OCI-LY7 (cell line): Measurements from ENCODE around the gene MIR17HG. TPM values are rescaled to one million over a fixed set of nuclear protein-coding genes. Genes with fewer than 3 reads are reported as not detected.
A peak's percentile ranks its signal among the peaks of the same experiment; 100 is the strongest.

Experiments
- BruUV-seq: library from RNA; stranded (reverse); fragments of 400-500 nt; replicated peaks from 2 replicates; lab custom pipeline; 2021; lab: Mats Ljungman, UMichigan
- CTCF ChIA-PET: fragments of 300-600 bp; sonication (Branson Sonifier 250); formaldehyde crosslinking; loops from one replicate; lab custom pipeline; 2022; ENCODE audit warnings: antibody characterized with exemption; ENCODE audit not compliant: unreplicated experiment; lab: Charles Lee
- POLR2A ChIA-PET: fragments of 300-600 bp; sonication (Branson Sonifier 250); formaldehyde crosslinking; loops from one replicate; lab custom pipeline; 2022; ENCODE audit warnings: antibody characterized with exemption; lab: Charles Lee
- DNase-seq: peaks from one replicate; pipeline ENCODE4 v3.0.0-alpha.2; 2015; ENCODE audit warnings: low spot score
- H2AFZ ChIP-seq: fragments of 200-600 bp; sonication (generic), shearing (Covaris generic); 2 replicates; pipeline ENCODE4 v1.6.1; 2014; ENCODE audit warnings: mild to moderate bottlenecking, antibody characterized with exemption, low read length, moderate library complexity
- H3K27ac ChIP-seq: fragments of 200-600 bp; sonication (generic); 2 replicates; pipeline ENCODE4 v1.5.1; 2014; ENCODE audit warnings: mixed run types, low read depth, mild to moderate bottlenecking, moderate library complexity, low read length, inconsistent platforms; ENCODE audit not compliant: poor library complexity, severe bottlenecking
- H3K36me3 ChIP-seq: fragments of 200-600 bp; sonication (generic); 2 replicates; pipeline ENCODE4 v1.6.1; 2014; ENCODE audit warnings: mild to moderate bottlenecking, antibody characterized with exemption, low read length, moderate library complexity, mixed read lengths; ENCODE audit not compliant: insufficient read depth
- H3K4me1 ChIP-seq: fragments of 200-600 bp; sonication (generic); 2 replicates; pipeline ENCODE4 v1.5.1; 2014; ENCODE audit warnings: mild to moderate bottlenecking, low read length; ENCODE audit not compliant: insufficient read depth, poor library complexity, severe bottlenecking
- H3K4me2 ChIP-seq: fragments of 200-600 bp; sonication (generic); 2 replicates; pipeline ENCODE4 v1.6.1; 2014; ENCODE audit warnings: mild to moderate bottlenecking, low read length
- H3K4me3 ChIP-seq: fragments of 200-600 bp; sonication (generic); 2 replicates; pipeline ENCODE4 v1.5.1; 2014; ENCODE audit warnings: mild to moderate bottlenecking, low read depth, low read length; ENCODE audit not compliant: poor library complexity, severe bottlenecking
- H3K79me2 ChIP-seq: fragments of 200-600 bp; sonication (generic); 2 replicates; pipeline ENCODE4 v1.6.1; 2016; ENCODE audit warnings: low read depth, mild to moderate bottlenecking, low read length, moderate library complexity, mixed read lengths; ENCODE audit not compliant: insufficient read depth
- H3K9me2 ChIP-seq: fragments of 200-600 bp; sonication (generic); 2 replicates; pipeline ENCODE4 v1.6.1; 2016; ENCODE audit warnings: mild to moderate bottlenecking, low read length, mixed read lengths; ENCODE audit not compliant: insufficient read depth
- H3K9me3 ChIP-seq: fragments of 200-600 bp; sonication (generic); 2 replicates; pipeline ENCODE4 v1.6.1; 2014; ENCODE audit warnings: mild to moderate bottlenecking, mixed run types, low read length, mixed read lengths
- H4K20me1 ChIP-seq: fragments of 200-600 bp; sonication (generic); 2 replicates; pipeline ENCODE4 v1.6.1; 2014; ENCODE audit warnings: mild to moderate bottlenecking, antibody characterized with exemption, low read length, moderate library complexity, mixed read lengths; ENCODE audit not compliant: insufficient read depth
- EZH2phosphoT487 ChIP-seq: fragments of 200-600 bp; sonication (generic); IDR thresholded peaks from 2 replicates; pipeline ENCODE4 v1.6.1; 2018; ENCODE audit warnings: low read depth, borderline replicate concordance, mild to moderate bottlenecking, mixed run types, antibody characterized with exemption, low read length, moderate library complexity, mixed read lengths
- intact Hi-C: fragments of 100-400 bp; cut with micrococcal nuclease; formaldehyde crosslinking; loops from one replicate; pipeline ENCODE4 v1.10.0; 2022; ENCODE audit not compliant: unreplicated experiment
- total RNA-seq, 2 experiments: library from RNA; depleted of rRNA in 1 of 2; stranded (reverse); fragments of >200 nt in 1 of 2; shearing (Covaris generic) in 1 of 2; gene quantifications; 2 replicates each; pipeline ENCODE4 v1.2.3, GENCODE V29; 2014 to 2022
- TF ChIP-seq, protein P1 (sequence below): fragments of 200-600 bp; sonication (generic); conservative IDR thresholded peaks from 2 replicates; pipeline ENCODE4 v1.5.1; 2014; ENCODE audit warnings: mild to moderate bottlenecking, antibody characterized with exemption, low read length, moderate library complexity, mixed read lengths

MIR17HG gene
- total RNA-seq, 2 experiments from 2014 or later: 199 to 242 TPM

GRCh38 chr13:91359111-91359510, 11.6 kb downstream of the MIR17HG start:
- BruUV-seq: no TSS peak
- DNase-seq: peak; percentile 72

GRCh38 chr13:91359631-91360030, 12.1 kb downstream of the MIR17HG start:
- DNase-seq: peak; percentile 61
- peaks cover 94% of the 10 kb centered on the region for H3K36me3 ChIP-seq
- TSS peak; percentile 0 for BruUV-seq
- intact Hi-C loops: no loop called here
- H3K4me3 ChIP-seq: no peak overlapping the region
- no peak for TF ChIP-seq EZH2phosphoT487
- TF ChIP-seq, protein P1, sequence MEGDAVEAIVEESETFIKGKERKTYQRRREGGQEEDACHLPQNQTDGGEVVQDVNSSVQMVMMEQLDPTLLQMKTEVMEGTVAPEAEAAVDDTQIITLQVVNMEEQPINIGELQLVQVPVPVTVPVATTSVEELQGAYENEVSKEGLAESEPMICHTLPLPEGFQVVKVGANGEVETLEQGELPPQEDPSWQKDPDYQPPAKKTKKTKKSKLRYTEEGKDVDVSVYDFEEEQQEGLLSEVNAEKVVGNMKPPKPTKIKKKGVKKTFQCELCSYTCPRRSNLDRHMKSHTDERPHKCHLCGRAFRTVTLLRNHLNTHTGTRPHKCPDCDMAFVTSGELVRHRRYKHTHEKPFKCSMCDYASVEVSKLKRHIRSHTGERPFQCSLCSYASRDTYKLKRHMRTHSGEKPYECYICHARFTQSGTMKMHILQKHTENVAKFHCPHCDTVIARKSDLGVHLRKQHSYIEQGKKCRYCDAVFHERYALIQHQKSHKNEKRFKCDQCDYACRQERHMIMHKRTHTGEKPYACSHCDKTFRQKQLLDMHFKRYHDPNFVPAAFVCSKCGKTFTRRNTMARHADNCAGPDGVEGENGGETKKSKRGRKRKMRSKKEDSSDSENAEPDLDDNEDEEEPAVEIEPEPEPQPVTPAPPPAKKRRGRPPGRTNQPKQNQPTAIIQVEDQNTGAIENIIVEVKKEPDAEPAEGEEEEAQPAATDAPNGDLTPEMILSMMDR: no peak
- peaks cover 38% of the 10 kb centered on the region for H3K4me1 ChIP-seq
- H3K4me2 ChIP-seq: no peak overlapping the region
- ChIA-PET CTCF (interaction anchor here (0.8 to 1.5 kb wide), 4 partner anchors 10 to 16 kb away, joined by 3 read pairs; partner anchors contain the start of gene MIR17HG), POLR2A (interaction anchor here (0.6 to 4.3 kb wide), 30 partner anchors 9 to 415 kb away, joined by 3 to 54 read pairs (median 4); partner anchors contain the start of gene MIR17HG)
- H3K9me2 ChIP-seq: no peaks in the 10 kb centered on the region
- peaks cover 97% of the 10 kb centered on the region for H4K20me1 ChIP-seq
- H3K27ac ChIP-seq: peak overlapping the region; percentile 0
- peaks cover 24% of the 10 kb centered on the region for H3K79me2 ChIP-seq
- H3K9me3 ChIP-seq: no peaks in the 10 kb centered on the region
- no peak overlapping the region for H2AFZ ChIP-seq

More at GRCh38 chr13:91359111-91359510, 11.6 kb downstream of the MIR17HG start:
- CTCF ChIA-PET: interaction anchor here (0.8 to 1.5 kb wide), 3 partner anchors 11 to 16 kb away, joined by 3 read pairs; partner anchors contain the start of gene MIR17HG
- TF ChIP-seq, protein P1: no peak
- TF ChIP-seq EZH2phosphoT487: no peak
- peak overlapping the region; percentile 0 for H3K27ac ChIP-seq
- H3K9me2 ChIP-seq: no peaks in the 10 kb centered on the region
- H2AFZ ChIP-seq: no peak overlapping the region
- peaks cover 97% of the 10 kb centered on the region for H4K20me1 ChIP-seq
- H3K79me2 ChIP-seq: peaks cover 30% of the 10 kb centered on the region
- intact Hi-C loops: no loop called here
- peaks cover 43% of the 10 kb centered on the region for H3K4me1 ChIP-seq
- peaks cover 99% of the 10 kb centered on the region for H3K36me3 ChIP-seq
- no peak overlapping the region for H3K4me3 ChIP-seq
- POLR2A ChIA-PET: interaction anchor here (0.6 to 4.3 kb wide), 28 partner anchors 8 to 415 kb away, joined by 3 to 54 read pairs (median 4); partner anchors contain the start of gene MIR17HG
- H3K4me2 ChIP-seq: no peak overlapping the region
- no peaks in the 10 kb centered on the region for H3K9me3 ChIP-seq

DNA sequence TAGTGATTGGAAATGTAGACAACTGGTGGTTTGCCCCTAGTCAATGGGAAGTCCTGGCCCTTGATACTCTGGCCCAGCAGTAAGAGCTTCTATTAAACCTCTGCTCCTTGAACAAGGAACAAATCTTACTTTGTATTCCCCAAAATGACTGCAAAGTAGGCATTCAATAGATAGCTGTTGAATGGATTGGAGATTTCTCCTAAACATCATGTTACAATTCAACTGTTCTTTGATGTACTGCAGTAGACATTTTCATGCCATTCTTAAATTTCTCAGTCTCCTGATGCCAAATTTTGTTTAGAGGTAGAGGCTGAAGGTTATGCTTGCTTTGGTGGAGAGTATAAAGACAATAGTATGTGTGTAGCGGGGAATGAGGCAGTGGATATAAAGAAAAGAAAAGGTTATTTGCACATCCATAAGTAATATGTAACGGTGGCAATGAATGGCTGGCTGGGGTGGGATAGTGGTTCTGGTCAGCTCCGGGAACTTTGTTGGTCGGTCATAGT, 12.8 kb downstream of the MIR17HG start:
- Histone ChIP-seq H3K9me2 (no peaks in the 10 kb centered on the region), H2AFZ (no peak overlapping the region), H3K79me2 (peaks cover 18% of the 10 kb centered on the region; the same call in 1 of the 2 replicates), H3K4me2 (no peak overlapping the region), H4K20me1 (peaks cover 97% of the 10 kb centered on the region), H3K4me1 (peaks cover 31% of the 10 kb centered on the region), H3K9me3 (no peaks in the 10 kb centered on the region), H3K36me3 (peaks cover 87% of the 10 kb centered on the region), H3K4me3 (no peak overlapping the region), H3K27ac (peak overlapping the region; percentile 0)
- intact Hi-C loops: no loop called here
- DNase-seq: peak; percentile 67
- ChIA-PET CTCF (interaction anchor here (0.8 to 1.5 kb wide), 4 partner anchors 11 to 15 kb away, joined by 3 read pairs; partner anchors contain the start of gene MIR17HG), POLR2A (interaction anchor here (0.6 to 4.3 kb wide), 19 partner anchors 9 to 296 kb away, joined by 3 to 54 read pairs (median 4); partner anchors contain the start of gene MIR17HG)
- no TSS peak for BruUV-seq
- TF ChIP-seq EZH2phosphoT487: no peak
- TF ChIP-seq, protein P1: no peak
